ENCODE data around the gene PSD.
A peak's percentile ranks its signal among the peaks of the same experiment; 100 is the strongest.
"Not testable (repeated sequence)": the region's sequence is repeated elsewhere in the genome, so short reads cannot be mapped to it uniquely, and the experiment has no call there.

The PSD gene

DNA sequence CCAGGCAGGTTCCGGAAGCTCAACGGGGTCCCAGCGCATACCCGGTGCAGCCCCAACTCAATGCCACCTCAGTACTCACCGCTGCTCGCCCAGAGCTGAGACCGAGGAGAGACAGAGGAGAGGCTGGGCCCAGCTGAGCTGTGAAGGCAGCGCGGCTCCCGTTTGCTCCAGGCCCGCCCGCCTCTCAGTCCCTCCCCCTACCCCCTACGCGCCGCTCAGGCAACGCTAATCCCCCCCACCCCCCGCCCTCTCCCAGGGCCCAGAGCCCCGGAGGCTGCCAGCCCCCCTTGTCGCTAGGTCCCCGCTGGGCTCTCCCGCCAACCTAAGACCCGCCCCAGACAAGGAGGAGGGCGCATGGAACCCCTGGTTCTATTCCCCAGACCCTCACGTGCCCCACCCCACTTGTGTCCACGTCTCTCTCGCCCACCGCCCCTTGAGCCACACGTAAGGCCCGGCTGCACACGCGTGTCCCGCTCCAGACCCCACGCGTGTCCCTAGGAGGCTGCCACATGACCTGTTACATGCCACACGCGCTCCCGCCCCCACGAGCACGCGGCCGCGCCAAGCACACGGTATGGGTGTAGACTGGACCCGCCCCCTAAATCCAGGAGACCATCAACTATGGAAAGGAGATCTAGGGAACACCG, at the start of gene PSD:
Gene PSD, minus strand, starts transcription at position 164 of the 647 bp plus-strand sequence. CDS start 1,747 bp downstream, outside the sequence.
- no peak for DNase-seq (ENCODE audit: low spot score)

DNA sequence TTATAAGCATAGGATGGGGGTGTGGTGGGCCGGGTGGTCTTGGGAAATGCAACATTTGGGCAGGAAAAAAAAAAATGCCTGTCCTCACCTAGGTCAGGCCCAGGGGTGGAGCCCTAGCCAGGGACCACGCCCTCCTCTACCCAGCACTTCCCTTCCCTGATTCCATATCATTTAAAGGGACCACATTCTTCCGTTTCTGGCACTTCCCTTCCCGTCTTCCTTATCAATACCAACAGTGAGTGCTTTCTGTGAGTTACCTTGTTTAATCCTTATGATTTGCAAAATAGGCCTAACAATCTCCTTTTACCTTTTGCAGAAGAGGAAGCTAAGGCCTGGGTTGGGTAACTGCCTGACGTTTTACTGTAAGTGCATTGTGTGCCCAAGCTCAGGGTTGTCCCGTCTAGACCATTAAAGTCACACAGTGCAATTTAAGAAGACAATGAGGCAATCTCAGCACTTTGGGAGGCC, 49.4 kb upstream of the PSD start:
- no peak for DNase-seq (ENCODE audit: low spot score)

DNA sequence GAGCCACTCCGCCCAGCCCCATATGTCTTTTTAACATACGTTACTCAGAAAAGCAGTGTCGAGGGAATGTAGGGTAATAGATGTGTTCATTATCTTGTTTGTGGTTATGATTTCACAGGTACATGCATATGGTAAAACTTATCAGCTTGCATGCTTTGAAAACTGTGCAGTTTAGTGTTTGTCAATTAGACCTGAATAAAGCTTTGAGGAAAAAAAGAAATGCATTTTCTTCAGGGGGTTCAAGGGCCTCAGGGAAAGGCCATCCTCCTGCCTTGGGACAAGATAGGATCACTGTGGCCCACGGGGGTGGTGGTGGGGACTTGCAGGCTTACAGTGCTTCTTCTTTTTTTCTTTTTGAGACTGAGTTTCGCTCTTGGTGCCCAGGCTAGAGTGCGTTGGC, 48.7 kb upstream of the PSD start:
- DNase-seq (ENCODE audit: low spot score): no peak

DNA sequence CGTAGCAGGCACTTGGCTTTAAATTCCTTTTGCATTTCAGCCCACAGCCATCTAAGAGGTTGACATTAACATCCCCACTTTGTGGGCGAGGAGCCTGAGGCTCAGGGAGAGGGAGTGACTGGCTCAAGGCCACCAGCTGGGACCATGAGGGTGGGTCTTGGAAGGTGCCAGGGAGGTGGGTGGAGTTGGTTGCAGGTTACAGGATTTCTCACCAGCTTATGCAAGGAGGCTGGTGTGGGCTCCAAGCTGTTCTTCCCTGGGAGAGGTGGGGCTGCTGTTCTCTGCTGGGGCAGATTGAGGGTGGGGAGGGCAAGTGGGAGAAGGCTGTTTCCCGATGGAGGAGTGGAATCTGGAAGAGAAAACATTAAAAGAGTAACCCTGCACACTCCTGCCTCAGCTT, 46.9 kb upstream of the PSD start:
- no peak for DNase-seq (ENCODE audit: low spot score)

DNA sequence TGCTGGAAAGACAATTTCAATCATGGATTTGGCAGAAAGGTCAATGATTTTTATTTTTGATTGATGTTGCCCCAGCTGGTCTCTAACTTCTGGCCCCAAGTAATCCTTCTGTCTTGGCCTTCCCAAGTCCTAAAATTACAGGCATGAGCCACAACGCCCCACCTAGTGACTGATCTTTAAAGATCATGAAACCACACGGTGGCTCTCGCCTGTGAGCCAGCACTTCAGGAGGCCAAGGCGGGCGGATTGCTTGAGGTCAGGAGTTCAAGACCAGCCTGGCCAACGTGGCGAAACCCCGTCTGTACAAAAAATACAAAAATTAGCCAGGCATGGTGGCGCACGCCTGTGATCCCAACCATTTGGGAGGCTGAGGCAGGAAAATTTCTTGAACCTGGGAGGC, 45.4 kb upstream of the PSD start:
- no peak for DNase-seq (ENCODE audit: low spot score)

DNA sequence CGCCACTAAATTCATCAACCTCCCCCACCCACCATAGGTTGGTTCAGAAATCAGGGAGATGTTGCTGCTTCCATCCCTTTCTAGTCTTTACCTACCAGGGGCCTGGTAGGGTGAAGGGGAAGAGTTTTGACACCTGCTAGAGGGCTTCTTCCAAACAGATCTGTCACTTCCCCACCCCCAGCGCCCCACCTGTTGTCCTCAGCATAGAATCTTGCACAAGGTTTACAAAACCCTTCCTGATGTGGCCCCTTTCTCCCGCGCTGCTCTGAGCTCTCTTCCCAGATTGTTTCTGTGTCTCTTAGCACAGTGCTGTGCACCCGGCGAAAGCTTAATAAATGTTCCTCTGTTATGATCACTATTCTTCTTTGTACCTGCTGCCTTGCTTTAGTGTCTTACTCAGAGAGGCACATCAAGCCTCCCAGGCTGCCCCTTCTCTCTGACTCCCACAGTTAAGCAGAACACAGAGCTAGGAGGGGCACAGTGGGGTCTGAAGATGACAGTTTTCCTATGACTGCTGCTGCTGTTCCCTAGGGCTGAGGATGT, 44.0 kb upstream of the PSD start:
- DNase-seq (ENCODE audit: low spot score): no peak

DNA sequence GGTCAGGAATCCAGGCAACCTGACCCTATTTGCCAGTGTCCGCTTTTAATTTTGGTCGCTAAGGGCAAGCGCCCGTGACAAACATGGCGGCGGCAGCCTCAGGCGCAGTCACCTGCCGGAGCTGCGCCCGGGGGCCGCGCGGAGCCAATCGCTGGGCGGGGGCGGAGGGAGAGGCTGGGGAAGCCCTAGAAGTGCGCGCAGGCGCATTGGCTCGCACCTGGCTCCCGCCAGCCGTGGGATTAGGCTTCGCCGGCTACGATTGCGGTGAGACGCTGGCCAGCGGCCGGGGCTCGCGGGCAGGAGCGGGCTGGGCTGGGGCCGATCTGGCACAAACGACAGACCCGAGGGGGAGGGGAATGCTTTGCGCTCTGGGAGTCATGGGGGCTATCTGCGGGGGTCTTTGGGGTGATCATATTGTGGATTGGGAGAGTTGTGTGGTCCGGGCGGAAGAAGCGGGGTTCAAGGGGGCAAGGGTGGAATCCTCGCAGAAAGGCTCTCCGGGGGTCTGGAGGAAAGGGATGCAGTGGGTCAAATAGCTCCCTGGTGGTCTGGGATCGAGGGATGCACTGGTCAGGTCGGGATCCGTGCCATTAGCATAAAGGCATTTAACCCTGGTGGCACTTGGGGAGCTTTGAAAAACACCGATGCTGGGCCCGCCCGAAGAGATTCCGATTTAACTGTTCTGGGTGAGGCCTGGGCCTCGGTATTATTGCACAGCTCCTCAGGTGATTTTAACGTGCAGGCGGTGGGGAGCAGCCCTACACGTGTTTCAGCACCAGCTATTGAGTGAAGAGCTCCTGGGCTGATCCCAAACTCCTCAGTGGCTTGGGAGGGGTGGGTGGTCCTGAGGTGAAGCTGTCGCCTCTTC, 42.8 kb upstream of the PSD start:
- DNase-seq (ENCODE audit: low spot score): peak; percentile 84

DNA sequence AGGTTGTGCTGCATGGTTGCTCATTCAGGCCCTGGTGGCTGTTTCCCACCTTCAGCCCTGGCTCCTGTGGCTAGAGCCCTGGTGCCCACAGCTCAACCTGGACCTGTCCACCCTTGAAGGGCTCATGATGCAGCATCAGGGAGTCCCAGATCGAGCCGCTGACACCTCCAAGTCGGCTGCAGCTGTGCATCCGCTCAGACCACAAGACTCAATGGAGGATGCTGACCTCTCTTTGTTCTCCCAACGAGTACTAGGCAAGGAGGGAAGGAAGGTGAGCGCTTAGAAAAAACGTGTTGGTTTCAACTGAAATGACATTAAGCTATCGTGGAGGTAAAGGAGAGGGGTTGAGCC, 42.2 kb upstream of the PSD start:
- DNase-seq (ENCODE audit: low spot score): no peak

DNA sequence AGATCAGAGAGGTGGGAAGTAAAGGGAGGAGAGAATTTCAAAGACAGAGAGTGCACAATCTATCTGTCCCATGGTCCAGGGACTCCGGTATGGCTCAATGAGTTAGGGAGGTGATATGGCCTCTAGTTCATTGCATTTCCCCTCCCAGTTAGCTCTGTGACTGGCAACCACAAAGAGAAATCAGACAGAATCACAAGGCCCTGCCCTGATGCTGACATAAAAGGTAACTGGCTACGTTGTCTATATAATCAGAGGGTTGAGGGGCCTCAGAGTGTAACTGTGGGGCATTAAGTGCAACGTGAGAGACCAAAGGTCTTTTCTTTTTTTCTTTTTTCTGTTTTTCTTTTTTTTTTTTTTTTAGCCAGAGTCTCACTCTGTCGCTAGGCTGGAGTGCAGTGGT, 40.1 kb upstream of the PSD start:
- DNase-seq (ENCODE audit: low spot score): no peak

DNA sequence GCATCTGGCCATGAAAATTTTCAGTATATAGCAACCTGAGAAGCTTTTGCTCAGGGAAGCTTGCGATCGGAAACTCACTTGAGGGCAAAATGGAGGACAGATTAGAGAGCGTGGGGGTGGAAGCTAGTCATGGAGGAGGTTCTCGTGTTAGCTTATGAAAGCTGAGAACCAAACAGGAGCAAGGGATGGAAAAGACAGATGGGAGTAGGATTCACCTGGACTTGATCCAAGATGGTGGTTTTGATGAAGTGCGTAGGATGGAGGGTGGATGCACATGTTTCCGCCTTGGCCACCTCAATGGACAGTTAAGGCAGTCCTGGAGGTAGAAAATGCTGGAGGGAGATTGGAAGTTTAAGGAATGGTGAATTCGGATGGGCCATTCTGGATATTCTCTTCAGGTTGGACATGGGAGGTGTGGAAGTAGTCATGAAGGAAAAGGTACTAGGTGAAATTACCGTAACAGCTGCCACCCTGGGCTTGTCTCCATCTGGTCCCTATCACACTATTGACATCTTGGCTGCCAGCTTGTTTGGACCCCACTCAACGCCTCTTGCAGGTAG, 39.1 kb upstream of the PSD start:
- no peak for DNase-seq (ENCODE audit: low spot score)

DNA sequence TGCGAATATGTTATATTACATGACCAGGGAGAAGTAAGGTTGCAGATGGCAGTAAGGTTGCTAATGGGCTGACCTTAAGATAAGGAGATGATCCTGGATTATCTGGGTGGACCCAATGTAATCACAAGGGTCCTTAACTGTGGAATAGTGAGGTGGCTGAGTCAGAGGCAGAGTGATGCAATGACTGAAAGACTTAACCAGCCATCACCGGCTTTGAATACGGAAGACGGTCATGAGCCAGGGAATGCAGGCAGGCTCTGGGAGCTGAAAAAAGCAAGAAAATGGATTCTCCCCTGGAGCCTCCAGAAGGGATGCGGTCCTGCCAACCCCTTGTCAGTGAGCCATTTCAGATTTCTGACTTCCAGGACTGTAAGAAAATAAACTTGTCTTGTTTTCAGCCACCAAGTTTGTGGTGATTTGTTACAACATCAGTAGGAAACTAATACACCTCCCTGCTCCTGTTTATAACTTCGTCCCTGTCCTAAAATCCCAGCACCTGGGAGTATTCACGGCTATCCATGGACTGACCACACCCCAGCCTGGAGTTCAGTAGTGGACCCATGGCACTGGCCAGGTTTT, 37.4 kb upstream of the PSD start:
- DNase-seq (ENCODE audit: low spot score): no peak

DNA sequence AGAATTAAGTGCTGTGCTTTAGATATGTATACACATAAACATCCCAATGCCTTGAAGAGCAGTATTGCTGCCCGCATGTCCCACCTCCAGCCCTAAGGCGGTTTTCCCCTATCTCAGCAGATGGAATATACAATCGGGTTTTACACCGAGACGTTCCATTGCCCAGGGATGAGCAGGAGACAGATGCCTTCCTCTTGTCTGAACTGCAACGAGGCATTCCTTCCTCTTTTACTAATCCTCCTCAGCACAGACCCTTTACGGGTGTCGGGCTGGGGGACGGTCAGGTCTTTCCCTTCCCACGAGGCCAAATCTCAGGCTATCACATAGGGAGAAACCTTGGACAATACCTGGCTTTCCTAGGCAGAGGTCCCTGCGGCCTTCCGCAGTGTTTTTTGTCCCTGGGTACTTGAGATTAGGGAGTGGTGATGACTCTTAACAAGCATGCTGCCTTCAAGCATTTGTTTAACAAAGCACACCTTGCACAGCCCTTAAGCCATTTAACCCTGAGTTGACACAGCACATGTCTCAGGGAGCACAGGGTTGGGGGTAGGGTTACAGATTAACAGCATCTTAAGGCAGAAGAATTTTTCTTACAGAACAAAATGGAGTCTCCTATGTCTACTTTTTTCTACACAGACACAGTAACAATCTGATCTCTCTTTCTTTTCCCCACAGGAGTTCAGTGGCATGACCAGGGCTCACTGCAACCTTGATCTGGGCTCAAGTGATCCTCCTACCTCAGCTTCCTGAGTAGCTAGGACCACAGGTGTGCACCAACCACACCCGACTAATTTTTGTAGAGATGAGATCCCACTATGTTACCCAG, 36.3 kb upstream of the PSD start:
- DNase-seq (ENCODE audit: low spot score): not testable (repeated sequence)

DNA sequence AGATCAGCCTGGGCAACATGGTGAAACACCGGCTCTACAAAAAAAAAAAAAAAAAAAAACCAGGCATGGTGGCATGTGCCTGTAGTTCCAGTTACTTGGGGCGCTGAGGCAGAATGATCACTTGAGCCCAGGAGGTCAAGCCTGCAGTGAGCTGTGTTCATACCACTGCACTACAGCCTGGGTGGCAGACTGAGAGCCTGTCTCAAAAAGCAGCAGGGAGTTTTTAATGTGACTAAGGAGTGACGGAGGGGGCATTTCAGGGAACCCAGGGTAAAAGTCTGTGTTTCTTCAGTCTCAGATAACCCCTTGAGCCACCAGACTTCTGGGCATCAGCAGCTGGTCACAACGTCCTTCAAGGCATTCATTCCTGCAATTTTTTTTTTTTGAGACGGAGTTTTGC, 34.9 kb upstream of the PSD start:
- no peak for DNase-seq (ENCODE audit: low spot score)

DNA sequence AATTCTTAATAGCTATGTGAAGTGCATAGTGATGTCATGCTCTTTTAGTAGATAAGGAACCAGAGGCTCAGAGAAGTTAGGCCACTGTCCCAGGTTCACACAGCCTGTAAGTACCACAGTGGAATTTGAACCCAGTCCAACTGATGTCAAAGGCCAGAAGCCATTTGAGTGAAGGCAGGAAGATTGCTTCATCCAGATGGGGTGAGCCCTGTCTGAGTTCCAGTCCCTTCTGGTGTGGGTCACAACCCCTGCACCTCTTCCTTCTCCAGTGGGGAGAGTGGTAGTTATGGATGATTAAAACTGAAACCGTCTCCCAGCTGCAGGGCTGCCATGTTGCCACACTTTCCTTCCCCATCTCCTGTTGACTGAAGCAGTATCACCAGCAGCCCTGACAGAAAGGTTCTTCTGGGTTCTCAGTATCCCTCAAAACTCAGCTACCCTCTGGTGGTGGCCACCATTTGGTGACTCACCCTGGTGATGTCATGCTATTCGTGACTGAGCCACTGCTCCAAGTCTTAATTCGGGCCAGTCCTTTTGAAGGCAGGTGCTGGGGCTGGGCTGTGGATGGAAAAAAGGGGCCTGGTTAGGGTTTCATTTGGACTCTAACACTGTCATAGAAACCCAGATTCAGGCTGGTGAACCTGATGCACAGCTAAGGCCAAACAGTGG, 34.2 kb upstream of the PSD start:
- peak; percentile 76 for DNase-seq (ENCODE audit: low spot score)

DNA sequence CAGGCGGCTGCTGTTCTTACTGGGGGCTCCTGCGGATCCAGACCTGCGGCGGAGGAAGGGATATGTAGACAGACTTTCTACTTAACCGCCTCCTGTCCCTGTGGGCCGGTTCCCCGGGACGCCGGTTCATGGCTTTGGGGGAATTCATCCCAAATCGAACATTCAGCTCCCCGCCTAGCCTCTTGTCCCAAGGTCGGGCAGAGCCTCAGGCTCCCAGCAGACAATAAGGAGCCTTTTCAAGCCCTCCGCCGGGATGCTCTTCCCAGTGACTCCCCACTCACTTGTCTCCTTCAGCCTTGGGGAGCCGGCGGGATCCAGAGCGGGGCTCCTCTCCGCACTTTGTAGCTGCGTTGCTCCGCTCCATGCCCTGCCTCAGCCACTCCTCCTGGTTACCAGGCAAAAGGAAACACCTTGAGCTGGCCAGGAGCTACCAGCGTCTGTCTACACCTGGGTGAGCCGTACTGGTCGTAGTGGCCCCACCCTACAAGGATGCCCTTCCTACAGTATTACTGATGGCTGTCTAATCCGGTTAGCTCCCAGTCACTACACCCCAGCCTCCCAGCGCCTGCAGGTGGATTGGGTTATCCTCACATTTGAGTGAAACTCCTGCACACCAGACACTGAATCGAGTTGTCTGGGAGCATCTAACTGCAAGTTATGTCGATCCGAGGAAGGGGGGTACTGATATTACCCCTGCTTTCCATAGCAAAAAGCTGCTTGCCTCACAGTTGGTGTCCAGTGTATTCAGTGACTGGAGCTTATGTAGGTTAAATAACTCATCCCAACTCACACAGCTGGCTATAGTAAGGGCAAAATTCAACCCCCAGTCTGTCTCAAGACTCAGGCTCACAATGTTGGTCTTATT, 32.8 kb upstream of the PSD start, which contains the start of gene C10orf95:
Gene C10orf95, minus strand, starts transcription at position 439 of the 865 bp plus-strand sequence. CDS start 450 bp downstream, outside the sequence.
- no peak for DNase-seq (ENCODE audit: low spot score)

DNA sequence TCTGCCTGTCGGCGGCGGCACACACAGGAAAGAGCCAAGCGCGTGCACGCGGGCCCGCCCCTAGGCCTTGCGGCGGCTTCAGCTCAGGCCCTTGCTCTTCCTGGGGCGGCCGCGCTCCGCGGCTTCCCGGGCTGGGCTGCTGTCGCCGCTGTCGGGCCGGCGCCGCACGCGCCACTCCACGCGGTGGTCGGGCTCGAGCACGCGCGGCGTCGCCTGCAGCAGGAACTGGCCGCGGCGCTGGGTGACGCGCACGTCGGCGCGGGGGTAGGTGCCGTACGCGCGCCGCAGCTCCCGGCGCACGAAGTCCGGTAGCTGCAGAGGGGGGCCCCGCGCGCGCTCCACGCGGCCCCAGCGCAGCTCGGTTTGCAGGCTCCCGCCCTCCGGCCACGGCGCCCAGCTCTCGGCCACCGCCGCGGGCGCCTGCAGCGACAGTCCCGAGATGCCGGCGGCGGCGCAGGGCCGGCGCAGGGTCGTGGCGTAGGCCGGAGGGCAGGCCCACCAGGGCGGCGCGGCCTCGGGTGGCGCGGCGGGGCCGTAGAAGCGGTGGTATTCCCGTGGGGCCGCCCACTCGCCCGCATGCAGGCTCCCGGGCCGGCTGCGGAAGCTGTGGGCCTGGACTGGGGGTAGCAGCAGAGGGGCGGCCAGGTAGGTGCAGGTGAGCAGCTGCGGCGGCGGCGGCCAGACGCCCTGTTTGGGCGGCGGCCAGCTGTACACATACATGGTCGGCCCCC, 32.0 kb upstream of the PSD start:
- DNase-seq (ENCODE audit: low spot score): peak; percentile 60

DNA sequence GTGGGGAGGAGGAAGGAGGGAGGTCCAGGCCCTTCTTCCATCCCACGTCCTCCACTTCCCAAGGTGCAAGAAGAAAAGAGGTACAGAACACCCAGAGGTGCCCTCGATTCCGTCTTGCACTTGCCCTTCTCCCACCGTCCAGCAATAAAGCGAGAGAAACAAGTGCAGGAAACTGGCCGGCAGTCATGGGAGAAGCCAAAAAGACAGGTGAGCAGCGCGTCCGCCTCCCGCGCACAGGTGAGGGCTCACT, 31.5 kb upstream of the PSD start:
- DNase-seq (ENCODE audit: low spot score): no peak

DNA sequence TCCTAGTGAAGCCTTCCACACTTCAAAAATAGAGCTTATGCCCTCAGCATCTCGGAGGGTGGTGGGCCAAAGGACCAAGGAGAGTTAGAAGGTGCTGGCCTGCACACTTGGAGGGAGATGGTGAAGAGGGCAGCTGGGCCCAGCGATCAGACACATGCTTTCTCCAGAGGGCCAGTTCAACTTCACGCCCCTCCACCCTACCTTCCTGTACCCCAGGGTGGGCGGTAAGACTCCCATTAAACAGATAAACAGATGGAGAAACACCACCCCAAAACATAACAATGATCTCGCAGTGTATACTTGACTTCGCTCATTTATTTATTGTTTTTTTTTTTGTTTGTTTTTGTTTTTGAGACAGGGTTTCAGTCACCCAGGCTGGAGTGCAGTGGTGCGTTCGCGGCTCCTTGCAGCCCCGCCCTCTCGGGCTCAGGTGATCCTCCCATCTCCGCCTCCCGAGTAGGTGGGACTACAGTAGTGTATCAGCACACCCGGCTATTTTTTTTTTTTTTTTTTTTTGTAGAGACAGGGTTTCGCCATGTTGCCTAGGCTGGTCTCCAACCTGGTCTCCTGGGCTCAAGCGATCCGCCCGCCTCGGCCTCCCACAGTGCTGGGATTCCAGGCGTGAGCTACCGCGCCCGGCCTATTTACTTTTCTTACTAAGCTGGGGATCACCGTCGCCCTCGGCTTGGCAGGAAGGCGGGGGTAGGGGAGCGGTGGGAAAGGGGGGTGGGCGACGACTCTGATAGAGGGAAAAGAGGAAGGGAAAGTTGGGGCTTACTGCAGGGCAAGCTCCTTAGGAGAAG, 30.9 kb upstream of the PSD start:
- no peak for DNase-seq (ENCODE audit: low spot score)

DNA sequence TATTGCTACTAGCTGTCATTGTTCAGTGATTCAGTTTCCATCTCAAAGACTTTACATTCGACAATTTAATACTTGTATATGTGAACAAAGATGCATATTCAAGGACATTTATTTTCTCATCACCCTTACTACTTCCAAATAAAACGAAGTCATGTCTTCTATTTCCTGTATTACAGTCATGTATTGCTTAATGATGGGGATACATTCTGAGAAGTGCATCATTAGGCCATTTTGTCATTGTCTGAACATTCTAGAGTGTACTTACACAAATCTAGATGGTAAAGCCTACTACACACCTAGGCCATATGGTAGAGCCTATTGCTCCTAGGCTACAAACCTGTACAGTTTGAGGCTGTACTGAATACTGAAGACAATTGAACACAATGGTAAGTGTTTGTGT, 26.3 kb upstream of the PSD start:
- no peak for DNase-seq (ENCODE audit: low spot score)

All from pons (tissue), 1 donor.